Measurements from ENCODE around the gene TBL1X.

The TBL1X gene

GRCh38 chrX:9668537-9668936 is 203.7 kb downstream of the TBL1X start:
- no peak for DNase-seq (ENCODE audit: low read depth)

- no peak for DNase-seq (ENCODE audit: low read depth)
Observed at GRCh38 chrX:9670136-9670814, 205.4 kb downstream of the TBL1X start.

GRCh38 chrX:9671998-9672397 is 207.1 kb downstream of the TBL1X start:
- no peak for DNase-seq (ENCODE audit: low read depth)

GRCh38 chrX:9676306-9676705 is 211.4 kb downstream of the TBL1X start:
- DNase-seq (ENCODE audit: low read depth) = no peak

- no peak for DNase-seq (ENCODE audit: low read depth)
Observed at GRCh38 chrX:9676738-9677097, 211.9 kb downstream of the TBL1X start.

GRCh38 chrX:9677098-9677739 is 212.4 kb downstream of the TBL1X start:
- no peak for DNase-seq (ENCODE audit: low read depth)

- no peak for DNase-seq (ENCODE audit: low read depth)
Observed at GRCh38 chrX:9678215-9678965, 213.5 kb downstream of the TBL1X start.

- no peak for DNase-seq (ENCODE audit: low read depth)
Observed at GRCh38 chrX:9681011-9681410, 216.2 kb downstream of the TBL1X start.

- DNase-seq (ENCODE audit: low read depth) = no peak
Observed at GRCh38 chrX:9681422-9681821, 216.6 kb downstream of the TBL1X start.

GRCh38 chrX:9682456-9682855 is 217.6 kb downstream of the TBL1X start:
- DNase-seq (ENCODE audit: low read depth) = no peak

- DNase-seq (ENCODE audit: low read depth) = no peak
Observed at GRCh38 chrX:9682861-9683260, 218.0 kb downstream of the TBL1X start.

- DNase-seq (ENCODE audit: low read depth) = no peak
Observed at GRCh38 chrX:9683350-9683749, 218.5 kb downstream of the TBL1X start.

- no peak for DNase-seq (ENCODE audit: low read depth)
Observed at GRCh38 chrX:9687899-9688298, 223.0 kb downstream of the TBL1X start.

GRCh38 chrX:9688833-9689232 is 224.0 kb downstream of the TBL1X start:
- no peak for DNase-seq (ENCODE audit: low read depth)

- DNase-seq (ENCODE audit: low read depth) = no peak
Observed at GRCh38 chrX:9690046-9690445, 225.2 kb downstream of the TBL1X start.

GRCh38 chrX:9693307-9694001 is 228.6 kb downstream of the TBL1X start:
- DNase-seq (ENCODE audit: low read depth) = no peak

- DNase-seq (ENCODE audit: low read depth) = no peak
Observed at GRCh38 chrX:9698576-9698975, 233.7 kb downstream of the TBL1X start.

GRCh38 chrX:9700555-9700954 is 235.7 kb downstream of the TBL1X start:
- DNase-seq (ENCODE audit: low read depth) = no peak

GRCh38 chrX:9701790-9702189 is 236.9 kb downstream of the TBL1X start:
- no peak for DNase-seq (ENCODE audit: low read depth)

GRCh38 chrX:9703406-9703805 is 238.5 kb downstream of the TBL1X start:
- no peak for DNase-seq (ENCODE audit: low read depth)

GRCh38 chrX:9704876-9705465 is 240.1 kb downstream of the TBL1X start:
- no peak for DNase-seq (ENCODE audit: low read depth)

- DNase-seq (ENCODE audit: low read depth) = no peak
Observed at GRCh38 chrX:9706421-9706820, 241.6 kb downstream of the TBL1X start.

Measured in stimulated activated CD8-positive, alpha-beta memory T cell treated with anti-CD3 and anti-CD28 coated beads, Interleukin-12 subunit alpha, Interleukin-12 subunit beta, amount 100 ng/mL, for 4 hours (primary cell).